ENCODE data around the gene TACC2.

Gene TACC2

GRCh38 chr10:122168101-122168500 lies 179.1 kb downstream of the TACC2 start:
- no peak for DNase-seq (ENCODE audit: low spot score)

DNA sequence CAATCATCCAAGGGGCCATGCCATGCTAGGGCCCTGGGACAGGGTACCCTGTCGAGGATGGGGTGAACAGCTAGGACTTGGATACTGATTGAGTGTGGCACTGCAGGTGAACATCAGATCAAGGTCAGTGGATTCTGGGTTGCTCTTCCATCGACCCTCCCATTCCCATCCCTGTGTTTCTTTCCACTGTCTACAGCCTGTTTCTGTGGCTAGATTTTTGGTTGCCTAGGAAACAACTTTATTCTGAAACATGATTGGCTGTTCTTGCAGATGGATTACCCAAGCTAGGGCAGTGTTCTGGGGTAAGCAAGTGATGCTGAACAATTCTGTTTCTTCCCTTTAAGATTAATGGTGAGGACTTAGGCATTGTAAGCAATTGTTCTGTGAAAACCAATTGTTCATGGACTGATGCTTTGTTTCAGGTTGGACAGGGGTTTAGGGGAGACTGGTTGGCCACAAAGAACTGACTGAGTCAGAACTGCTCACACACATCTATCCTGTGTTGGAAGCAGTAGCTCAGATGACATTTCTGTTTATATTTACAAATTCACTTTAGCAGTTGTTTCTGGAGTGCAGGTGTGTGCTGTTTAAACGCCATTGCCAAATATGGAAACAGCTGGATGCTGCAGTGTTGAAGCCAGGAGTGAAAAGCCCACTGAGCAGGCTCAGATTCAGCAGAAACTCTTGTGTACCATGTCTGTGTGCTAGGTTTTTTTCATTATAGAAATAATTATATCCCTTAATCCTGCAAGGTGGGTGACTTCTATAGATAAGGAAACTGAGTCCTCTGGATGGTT lies 179.8 kb downstream of the TACC2 start:
- no peak for DNase-seq (ENCODE audit: low spot score)

DNA sequence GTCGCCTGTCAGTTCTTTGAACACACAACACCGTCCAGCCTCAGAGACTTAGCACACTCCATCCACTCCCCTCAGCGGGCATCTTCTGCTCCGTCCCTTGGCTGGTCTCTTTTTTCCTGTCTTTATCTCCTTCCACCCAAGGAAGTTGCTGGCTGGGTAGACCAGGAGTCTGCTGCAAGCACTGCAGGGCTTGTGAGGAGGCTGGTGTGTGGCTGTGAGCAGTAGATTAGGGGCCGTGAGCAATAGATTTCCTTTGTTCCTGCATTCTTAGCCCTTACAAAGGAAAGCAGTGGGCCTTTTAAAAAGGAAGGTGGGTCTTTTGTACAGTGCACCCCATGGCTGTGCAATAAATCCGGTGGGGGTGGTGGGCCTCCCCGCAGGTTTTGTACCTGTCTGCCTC lies 181.8 kb downstream of the TACC2 start:
- DNase-seq (ENCODE audit: low spot score) = no peak

DNA sequence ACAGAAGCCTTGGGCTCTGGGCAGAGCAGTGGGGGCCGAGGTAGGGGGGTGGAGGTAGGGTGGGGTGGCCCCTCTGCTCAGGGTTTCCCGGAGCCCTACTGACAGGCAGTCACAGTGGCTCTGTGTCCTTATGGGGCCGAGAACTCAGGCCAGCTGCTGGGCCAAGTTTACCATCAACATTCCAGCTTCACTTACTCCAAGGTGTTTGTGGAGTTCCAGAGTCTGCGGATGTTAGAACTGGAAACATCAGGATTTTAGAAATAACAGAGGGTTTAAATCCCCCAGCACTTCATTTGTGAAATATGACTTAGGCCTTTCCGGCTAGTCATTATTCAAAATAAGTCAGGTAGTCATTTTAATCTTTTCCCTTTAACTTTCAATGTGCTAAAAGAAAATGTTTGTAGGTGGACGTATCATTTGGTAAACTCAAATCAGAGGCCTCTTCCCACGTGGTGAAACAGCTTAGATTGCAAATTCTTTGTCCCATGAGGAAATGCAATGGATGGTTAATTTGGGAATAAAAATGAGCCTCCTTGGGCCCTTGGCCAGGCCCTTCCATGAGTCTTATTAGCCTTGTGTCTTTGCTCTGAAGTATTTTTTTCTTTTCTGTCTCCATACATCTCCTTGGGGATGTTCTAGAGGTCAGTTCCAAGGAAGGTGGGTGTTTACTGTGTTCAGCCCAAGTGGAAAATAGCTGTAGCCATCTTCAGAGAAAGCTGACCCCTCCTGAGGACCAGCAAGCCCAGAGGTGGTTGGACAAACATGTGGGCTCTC lies 182.5 kb downstream of the TACC2 start:
- no peak for DNase-seq (ENCODE audit: low spot score)

DNA sequence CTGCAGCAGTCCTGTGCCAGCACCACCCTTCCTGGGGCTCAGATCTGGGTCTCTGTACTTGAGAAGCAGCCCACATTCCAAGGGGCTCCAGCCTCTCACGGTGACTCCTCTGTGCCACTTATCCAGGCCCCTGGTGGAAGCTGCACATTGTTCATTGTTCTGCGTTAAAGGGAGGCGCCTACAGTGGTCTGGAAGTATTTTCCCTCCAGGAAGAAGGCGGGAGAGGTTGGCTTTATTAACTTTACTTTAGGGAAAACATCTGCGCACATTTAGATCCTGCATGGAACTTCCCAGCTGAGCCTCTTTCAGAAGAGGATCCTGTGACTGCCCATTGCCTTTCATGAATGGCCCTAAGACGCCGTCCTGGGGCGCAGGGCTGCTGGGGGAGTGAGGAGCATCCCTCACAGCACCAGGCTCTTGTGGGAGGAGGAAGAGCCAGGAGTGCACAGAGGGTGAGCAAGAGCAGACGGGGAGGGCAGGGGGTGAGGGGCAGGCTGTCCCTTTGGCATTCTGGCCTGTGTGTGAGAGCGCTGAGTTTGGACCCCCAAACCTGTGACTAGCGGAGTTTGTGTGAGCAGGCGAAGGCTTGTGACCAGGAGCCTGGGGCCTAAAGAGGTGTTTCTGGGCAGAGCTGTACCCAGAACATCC lies 183.5 kb downstream of the TACC2 start:
- no peak for DNase-seq (ENCODE audit: low spot score)

DNA sequence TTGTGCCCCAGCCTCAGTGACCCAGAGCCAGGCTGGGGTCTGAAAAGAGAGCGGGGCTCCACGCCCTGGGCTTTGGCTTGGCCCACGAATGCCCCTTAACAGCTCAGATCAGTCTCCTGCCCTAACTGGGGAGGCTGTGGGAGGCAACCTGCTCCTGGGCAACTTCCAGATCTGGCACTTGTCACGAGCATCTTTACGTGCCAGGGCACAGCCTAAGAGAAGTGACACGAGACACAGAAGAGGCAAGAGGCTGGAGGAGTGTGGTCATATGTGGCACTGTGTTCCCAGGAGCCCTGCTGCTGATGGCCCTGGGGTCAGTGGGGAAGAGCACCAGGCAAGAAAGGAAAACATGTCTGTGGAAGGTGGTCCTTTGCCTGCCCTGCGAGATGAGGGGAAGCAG lies 184.4 kb downstream of the TACC2 start:
- no peak for DNase-seq (ENCODE audit: low spot score)

- no peak for DNase-seq (ENCODE audit: low spot score)
Measured at GRCh38 chr10:122173766-122174435, 184.9 kb downstream of the TACC2 start.

- DNase-seq (ENCODE audit: low spot score) = no peak
Measured at GRCh38 chr10:122176232-122177213, 187.6 kb downstream of the TACC2 start.

DNA sequence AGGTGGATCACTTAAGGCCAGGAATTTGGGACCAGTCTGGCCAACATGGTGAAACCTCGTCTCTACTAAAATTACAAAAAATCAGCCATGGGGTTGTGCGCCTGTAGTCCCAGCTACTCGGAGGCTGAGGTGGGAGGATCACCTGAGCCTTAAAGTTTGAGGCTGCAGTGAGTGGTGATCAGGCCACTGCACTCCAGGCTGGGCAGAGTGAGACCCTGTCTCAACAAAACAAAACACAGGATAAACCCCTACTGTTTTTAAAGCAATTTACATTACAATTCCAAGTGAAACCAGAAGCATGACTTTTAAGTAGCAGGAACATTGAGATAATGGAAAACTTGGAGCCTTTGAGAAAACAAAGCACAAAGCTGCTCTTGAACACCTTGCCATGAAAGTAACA lies 189.7 kb downstream of the TACC2 start:
- no peak for DNase-seq (ENCODE audit: low spot score)

DNA sequence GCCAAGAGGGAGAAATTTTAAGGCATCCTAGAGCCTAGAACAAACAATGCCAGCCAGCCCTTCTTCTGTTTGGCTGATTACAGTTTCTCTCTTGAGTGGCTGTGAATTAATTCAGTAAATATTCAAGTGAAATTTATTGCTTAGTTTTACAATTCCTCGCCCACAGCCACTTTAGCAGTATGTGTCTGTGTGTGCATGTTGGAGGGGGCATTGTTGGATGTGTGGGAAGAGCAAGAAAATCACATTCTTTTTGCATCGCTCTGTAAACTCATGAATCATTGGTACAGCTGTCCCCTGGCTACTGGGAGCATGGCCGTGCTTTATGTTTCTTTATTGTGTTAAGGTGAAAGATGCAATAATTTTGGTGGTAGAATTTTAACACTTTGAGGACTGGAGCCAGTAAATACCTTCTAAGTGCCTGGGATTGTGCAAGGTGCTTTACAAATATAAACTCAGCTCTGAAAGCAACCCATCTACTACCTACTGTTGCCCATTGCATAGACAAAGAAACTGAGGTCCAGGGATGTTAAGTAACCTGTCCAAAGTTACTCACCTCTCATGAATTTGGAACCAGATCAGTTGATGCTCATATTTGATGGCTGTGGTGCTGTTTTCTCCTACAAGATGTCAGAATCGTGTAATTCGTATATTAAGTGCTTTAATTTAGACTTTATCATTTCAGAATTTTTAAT lies 192.2 kb downstream of the TACC2 start:
- DNase-seq (ENCODE audit: low spot score) = no peak

- no peak for DNase-seq (ENCODE audit: low spot score)
Measured at GRCh38 chr10:122181876-122182275, 192.9 kb downstream of the TACC2 start.

DNA sequence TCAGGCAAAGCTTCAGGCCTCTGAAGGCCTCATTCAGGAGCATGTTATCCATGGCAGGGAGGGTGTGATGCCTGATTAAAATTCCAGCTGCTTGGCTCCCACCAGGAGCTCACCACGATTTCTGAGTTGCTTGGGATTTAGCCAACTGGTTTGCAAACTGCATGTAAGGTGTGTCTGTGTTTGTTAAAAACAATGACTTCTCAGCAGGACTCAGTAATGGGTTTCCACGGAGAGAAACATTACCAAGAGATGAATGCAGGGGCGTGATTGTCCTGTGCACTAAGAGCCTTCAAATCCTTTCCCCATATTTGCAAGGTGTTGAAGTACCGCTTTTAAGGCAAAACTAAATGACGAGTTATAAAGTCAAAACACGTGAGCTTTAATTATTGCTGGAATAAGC lies 193.3 kb downstream of the TACC2 start:
- no peak for DNase-seq (ENCODE audit: low spot score)

GRCh38 chr10:122184254-122184653 lies 195.3 kb downstream of the TACC2 start:
- no peak for DNase-seq (ENCODE audit: low spot score)

DNA sequence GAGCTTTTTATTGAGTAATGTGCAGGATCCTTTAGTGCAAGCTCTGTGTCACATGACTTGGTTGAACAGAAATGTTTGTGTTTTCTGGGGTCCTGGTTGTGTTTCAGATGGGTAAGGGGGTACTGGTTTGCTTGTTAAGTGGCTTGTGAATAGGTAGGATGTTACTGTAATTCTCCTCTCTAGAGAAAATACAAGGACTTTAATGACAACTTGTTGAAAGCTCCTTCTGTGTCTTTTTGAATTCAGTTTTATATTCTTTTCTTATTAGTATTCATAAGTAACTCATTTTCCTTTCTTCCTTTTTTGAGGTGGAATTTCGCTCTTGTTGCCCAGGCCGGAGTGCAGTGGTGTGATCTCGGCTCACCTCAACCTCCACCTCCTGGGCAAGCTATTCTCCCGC lies 196.7 kb downstream of the TACC2 start:
- DNase-seq (ENCODE audit: low spot score) = no peak

DNA sequence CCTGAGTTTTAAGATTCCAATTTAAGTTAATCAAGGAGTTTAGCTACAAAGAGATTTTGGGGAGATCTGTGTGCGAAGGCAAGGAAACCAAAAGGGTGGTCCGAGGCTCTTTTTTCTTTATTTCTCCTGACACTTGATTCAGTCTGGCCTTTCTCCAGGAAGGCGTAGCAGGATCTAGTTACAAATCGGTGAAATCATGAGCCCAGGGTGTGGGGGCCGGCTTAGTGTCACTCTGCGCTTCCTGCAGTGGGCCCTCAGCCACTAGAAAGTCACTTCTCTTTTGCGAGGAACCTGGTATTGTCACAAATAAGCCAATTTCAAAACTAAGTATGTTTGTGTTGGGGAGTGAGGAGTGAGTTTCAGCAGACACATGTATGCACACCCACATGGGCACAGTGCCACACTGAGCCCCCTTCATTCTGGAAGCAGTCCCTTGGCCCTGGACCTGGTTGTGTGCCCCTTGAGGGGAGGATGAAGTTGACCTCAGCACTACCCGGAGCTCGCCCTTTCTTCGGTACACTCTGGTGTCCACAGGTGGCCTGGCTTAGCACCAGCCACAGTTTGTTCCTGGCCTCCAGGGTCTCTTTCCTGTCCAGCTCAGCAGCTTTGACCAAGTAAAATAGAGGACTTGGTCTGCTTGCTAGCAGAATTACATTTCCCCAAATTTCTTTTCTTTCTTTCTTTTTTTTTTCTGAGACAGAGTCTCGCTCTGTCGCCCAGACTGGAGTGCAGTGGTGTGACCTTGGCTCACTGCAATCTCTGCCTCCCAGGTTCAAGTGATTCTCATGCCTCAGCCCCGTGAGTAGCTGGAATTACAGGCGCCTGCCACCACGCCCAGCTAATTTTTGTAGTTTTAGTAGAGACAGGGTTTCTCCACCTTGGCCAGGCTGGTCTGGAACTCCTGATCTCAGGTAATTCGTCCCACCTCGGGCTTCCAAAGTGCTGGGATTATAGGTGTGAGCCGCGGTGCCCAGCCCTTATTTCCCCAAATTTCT lies 198.2 kb downstream of the TACC2 start:
- DNase-seq (ENCODE audit: low spot score) = no peak

- no peak for DNase-seq (ENCODE audit: low spot score)
Measured at GRCh38 chr10:122188706-122189105, 199.7 kb downstream of the TACC2 start.

DNA sequence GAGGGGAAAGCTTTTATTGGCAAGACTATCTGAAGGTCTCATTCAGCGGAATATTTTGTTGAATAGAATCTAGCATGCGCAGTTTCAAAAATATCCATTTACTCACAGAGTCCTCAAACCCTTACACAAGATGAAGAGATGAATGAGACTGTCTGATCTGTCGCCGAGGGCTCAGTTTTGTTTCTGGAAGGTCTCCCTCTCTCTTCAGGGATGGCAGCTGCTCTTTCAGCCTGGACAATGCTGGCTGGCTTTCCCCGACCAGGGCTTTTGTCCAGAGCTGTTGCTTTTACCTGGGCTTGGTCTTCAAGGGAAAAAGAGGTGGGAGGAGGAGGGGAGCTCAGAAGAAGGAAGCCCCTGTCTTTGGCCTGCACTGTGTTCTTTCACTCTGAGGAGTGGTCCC lies 200.2 kb downstream of the TACC2 start:
- no peak for DNase-seq (ENCODE audit: low spot score)

DNA sequence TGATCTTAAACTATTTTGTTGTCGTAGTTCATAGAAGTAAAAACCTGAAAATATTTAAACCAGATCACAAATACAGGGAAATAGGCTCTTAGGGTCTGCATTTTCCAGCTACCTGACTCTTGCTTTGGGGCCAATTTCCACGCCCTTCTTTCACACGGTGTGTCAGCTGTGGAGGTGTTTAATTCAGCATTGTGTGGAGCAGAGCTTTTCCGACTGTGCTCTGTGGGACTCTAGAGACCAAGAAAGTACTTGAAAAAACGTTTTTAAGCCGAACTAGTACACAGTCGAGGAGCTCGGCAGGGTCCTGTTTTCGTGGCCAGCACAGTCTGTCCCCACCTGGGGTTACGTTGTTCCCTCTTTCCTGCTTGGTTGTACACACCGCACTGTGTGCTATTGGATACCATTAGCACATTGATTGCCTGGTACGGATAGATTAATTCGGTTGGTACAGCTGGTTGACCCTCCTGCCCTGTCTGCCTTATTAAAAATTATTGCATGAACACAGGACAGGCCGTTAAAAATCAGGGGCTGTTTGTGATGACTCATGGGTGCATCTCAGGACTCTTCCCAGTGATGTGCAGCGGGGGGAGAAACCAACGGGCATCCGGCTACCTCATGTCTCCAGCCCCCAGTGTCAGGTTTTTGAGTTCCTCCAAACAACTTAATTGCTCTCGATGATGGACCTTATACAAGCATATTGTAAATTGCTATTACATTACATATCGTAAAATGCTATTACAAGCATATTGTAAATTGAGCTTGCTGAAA lies 201.4 kb downstream of the TACC2 start:
- no peak for DNase-seq (ENCODE audit: low spot score)
